Stimulated activated CD8-positive, alpha-beta memory T cell treated with anti-CD3 and anti-CD28 coated beads, Interleukin-15, amount 100 ng/mL, for 48 hours (primary cell): Measurements from ENCODE around the gene FASN.
A peak's percentile ranks its signal among the peaks of the same experiment; 100 is the strongest.

Experiments
- DNase-seq, 2 donors: peaks; one replicate each; pipeline ENCODE4 v3.0.0-alpha.2; 2020; ENCODE audit warnings: low read depth in 2 of 2

Gene FASN

DNA sequence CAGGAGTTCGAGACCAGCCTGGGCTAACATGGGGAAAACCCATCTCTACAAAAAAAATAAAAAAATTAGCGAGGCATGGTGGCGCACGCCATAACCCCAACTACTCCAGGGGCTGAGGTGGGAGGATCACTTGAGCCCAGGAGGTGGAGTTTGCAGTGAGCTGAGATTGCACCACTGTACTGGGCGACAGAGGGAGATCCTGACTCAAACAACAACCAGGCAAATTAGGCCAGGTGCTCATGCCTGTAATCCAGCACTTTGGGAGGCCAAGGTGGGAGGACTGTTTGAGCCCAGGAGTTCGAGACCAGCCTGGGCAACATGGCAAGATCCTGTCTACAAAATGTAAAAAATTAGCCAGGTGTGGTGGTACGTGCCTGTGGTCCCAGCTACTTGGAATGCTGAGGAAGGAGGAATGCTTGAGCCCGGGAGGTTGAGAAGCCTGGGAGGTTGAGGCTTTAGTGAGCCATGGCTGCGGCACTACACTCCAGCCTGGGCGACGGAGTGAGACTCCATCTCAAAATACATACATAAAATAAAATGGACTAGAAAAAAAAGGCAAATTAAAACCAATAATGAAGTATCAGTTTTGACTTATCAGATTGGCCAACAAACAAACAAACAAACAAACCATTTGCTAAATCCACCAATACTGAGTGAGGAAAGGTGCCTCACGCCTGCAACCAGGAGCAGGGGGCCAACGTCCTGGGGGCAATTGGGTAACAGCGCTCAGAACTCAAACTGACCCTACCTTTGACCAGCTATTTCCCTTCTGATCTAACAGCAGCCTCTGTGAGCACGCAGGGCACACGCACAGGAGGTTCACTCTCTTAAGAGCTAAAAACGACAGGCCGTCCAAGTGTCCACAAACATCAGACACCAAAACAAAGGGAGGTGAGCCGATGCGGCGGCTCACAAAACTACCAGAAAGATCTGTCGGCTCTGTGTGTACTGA is 19.4 kb upstream of the FASN start:
- no peak for DNase-seq

DNA sequence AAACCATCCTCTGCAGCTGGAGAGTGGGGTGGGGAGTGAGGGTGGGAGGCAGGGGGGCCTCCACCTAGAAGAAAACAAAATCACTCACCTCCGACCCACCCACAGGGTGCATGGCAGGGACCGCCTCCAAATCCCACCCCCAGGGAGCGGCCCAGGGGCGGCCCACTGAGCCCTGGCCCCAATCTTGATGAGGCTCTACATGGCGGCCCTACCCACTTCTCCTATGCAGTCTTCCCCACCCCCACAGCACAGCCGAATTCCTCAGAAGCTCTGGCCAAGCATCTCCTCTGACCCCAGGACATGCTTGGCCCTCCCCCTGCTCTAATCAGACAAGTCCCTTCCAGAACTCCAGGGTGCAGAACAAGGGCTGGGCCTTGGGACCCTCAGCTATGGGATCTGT is 18.2 kb upstream of the FASN start:
- no peak for DNase-seq

DNA sequence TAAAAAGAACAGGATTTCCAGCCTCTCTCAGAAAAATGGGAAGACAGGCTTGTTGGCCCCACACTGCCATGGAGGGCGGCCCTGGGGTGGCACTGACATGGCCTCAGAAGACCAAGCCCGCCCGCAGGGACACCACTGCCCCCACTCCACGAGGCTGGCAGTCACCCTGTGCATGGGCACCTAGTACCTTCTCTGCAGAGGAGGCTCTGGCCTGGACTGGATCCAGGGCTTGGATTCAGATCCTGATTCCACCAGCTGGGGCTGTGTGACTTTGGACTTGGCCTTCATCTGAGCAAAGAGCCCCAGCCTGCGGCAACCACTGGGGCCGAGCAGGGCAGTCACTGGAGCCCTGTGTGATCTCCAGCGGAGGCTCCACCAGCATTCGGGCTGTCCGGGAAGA is 16.8 kb upstream of the FASN start:
- DNase-seq: no peak

DNA sequence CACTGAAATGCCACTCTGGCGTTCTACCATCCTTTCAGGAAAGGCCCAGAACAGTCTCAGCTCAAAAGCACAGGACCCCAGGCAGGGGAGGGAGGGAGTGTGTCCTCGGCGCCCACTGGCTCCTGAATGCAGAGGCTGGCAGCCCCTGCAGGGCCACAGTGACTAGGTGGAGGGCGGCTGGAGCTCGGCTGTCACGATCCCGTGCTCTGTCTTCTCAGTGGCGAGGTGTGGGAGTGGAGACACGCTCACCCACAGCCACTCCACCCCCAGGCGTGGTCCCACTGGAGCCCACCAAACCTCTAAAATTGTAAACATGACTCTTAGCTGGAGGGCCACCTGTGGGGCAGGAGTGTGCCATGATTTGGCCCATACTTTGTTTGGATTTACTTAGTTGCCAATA is 16.4 kb upstream of the FASN start:
- no peak for DNase-seq

DNA sequence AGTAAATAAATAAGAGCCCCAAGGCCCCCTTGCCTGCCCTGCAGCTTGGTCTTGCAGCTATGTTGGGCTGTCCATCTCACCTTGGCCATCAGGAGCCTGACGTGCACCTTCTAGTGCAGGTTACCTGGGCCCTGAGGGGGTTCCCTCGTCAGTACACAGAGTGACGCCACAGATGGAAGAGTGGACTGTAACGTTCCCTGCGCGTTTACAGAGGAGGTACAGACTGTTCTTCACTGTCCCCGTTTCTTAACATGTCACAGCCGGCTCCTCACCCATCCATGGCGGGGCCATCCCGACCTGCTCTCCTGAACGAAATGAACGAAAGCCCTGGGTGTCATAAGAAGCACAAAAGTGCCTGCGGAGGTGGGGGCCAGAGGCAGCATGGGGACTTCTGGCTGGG is 15.9 kb upstream of the FASN start:
- DNase-seq: no peak

DNA sequence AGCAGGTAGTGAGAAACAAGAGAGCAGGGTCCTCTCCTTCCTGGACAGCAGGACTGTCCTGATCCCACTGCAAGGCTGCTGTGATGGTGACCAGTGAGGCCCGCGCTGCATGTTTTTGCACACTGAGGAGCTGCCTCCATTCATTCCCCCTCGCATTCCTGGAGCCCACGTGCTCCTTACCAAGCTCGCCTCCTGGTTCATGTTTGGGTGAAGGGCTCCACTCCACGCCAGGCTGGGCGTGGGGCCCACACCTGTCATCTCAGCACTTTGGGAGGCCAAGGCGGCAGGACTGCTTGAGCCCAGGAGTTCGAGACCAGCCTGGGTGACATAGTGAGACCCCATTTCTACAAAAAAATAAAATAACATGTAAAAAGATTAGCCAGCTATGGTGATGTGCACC is 15.4 kb upstream of the FASN start:
- no peak for DNase-seq

DNA sequence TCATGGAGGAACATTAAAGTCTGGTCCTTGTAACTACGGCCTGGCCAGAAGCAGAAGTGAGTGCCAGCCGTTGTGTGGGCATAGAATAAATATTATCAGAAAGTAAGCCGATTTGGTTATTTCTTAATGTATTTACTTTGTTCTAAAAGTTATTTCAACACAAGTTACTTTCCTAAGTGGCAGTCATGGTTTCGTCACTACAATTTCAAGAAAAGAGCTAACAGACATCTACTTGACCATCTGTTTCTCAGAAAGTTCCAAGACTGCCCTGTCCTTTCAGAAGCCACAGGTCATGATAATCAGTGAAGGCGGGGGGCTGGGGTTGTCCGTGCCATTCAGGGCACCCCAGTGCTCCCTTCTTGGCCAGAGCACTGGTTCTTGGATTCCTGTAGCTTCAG is 14.9 kb upstream of the FASN start:
- DNase-seq: no peak

DNA sequence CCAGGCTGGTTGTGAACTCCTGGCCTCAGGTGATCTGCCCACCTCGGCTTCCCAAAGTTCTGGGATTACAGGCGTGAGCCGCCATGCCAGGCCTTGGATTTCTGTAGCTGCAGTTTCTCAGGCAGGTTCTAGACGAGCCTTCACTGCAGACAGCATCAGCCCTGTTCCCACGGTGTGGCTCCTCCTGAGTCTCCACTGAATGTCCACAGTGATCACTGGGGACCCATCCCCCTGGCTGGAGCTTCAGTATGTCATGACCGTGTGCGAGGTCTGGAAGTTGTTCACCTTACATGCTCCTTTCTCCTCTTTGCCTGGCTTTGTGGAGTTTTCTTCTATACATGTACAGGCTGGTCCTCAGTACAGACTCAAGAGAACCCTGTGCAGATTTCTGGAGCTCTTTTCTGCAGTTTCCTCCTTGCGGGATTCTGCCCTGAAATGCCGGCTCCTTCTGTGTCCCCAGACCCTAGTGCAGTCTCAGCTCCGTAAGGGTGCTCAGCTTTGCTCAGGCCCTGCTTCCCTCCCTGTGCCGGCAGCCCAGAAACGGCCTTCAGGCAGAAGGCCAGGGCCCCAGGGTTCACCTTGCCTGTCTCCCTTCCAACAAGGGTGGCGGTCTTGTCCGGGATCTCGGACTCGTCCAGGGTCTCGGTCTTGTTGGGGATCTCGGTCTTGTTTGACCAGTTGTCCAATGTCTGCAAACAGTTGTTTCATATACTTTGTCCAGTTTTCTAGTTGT is 14.3 kb upstream of the FASN start:
- no peak for DNase-seq

DNA sequence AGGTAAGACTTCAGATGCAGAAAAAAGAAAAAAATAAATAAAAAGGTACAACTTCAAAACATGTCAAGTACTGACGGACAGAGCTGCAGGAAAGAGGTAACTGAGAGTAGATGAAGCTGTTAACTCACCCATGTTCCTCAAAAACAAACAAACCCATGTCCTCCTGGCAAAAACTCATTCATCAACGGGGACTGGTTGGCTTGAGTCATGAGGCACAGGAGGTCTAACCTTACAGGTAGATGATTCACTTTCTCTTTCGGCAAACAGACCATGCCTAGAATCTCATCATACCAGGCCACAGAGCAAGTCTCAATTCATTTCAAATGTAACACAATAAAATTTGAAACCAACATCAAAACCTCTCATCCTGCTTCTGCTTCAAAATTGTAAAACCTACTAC is 12.3 kb upstream of the FASN start:
- DNase-seq: no peak

DNA sequence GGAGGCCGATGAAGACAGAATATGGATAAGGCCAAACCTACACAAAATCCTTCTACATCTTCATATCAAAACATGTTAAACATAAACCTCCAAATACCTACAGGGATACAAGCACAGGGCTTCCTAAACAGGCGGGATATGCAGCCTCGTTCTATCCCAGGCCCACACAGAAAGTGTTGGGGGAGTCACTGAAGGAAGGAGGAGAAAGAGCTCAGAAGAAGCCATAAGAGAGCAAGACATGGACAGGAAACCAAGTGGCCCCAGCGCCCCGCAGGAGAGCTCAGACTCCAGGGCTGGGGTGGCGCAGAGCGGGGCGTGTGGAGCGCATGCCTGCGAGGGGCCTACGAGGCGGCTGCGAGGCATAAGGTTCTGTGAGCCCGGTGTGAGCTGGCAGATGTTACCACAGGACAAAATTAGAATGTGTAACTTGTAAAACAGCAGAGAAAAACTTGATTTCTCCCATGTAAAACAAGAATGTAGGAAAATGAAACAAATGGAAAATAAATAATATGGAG is 11.0 kb upstream of the FASN start:
- DNase-seq: no peak

DNA sequence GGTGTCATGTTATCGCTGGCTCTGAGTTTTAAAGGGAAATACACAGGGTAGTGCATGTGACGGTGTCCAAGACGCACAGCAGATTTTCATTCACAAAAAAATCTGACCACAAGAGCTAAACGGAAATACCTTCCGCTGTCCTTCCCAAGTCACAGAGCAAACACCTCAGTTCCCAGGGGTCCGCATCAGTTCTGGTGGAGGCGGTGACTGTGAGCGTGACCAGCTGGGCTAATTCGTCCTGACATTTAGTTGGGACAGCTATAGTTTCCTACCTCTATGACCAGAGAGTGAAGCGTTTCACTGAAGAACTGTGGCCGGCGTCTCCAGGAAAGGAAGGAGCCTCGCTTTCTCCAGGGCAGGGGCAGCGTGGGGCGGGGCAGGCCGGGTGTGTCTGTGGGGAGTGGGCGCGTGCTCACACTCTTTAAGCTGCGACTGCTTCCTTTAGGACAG is 10.5 kb upstream of the FASN start:
- DNase-seq: no peak

DNA sequence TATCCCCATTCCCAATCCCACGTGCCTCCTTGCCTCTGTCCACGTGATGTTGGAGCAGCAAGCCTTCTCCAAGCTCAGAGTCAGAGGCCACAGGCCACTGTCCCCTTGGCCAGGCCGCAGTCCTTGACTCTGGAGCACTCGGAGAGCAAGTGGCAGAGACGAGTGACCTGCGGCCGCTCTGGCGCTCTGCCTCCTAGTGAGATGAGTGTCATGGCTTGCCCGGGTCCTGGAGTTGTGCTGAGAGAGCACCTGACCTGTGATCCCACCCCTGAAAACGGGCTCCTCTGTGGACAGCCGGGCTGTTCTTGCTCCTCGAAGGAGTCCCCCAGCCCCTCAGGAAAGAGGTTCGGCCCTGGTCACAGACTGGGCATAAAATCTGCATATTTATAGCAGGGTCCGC is 10.0 kb upstream of the FASN start:
- no peak for DNase-seq

DNA sequence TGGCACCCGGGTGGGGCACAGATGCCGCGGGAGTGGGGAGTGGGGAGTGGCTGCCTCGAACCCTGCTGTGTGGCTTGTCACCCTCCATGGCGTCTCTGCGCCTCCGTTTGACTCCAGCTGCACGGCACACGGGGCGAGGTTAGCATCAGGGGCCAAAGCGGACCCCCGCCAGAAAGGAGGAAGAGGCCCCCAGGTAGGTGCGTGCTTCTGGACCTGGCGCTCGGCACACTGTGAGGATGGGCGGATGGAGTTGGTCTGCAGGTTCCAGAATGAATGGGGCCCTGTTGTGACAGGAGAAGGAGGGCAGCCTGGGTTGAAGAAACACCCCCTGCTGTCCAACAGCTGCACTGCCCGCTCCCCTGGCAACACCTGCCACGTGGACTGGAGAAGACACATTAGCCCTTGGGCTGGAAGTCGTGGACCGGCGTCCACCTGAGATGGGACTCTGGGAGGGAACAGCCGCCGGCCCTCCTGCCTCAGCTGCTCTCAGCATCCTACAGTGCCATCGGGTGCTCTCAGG is 9.4 kb upstream of the FASN start:
- DNase-seq: no peak

DNA sequence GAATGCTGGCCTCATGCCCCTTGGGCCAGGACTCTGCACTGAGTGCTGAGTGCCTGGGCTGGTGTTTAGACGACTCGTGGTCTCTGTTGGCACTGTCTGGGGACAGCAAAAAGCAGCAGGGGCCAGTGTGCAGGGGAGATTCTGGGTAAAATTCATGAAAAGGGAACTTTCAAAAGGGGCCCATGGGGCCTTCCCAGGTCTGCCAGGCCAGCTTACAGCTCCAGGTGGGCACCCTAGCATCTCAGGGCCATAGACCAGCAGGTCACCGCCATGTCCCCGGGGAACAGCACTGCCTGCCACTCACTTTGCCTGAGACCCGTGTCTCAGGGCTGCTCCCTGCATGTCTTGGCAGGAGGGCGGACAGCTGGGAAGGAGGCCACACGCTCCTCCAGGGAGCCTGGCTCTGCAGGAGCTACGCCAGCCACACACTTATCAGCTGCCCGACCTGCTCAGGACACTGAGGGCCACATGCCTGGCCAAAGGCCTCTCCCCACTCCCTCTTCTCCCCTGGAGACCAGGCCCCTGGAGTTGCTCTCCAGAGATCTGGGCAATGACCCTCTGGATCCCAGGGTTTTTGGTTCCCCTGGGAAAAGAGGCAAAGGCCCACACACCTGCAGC is 8.8 kb upstream of the FASN start:
- no peak for DNase-seq

DNA sequence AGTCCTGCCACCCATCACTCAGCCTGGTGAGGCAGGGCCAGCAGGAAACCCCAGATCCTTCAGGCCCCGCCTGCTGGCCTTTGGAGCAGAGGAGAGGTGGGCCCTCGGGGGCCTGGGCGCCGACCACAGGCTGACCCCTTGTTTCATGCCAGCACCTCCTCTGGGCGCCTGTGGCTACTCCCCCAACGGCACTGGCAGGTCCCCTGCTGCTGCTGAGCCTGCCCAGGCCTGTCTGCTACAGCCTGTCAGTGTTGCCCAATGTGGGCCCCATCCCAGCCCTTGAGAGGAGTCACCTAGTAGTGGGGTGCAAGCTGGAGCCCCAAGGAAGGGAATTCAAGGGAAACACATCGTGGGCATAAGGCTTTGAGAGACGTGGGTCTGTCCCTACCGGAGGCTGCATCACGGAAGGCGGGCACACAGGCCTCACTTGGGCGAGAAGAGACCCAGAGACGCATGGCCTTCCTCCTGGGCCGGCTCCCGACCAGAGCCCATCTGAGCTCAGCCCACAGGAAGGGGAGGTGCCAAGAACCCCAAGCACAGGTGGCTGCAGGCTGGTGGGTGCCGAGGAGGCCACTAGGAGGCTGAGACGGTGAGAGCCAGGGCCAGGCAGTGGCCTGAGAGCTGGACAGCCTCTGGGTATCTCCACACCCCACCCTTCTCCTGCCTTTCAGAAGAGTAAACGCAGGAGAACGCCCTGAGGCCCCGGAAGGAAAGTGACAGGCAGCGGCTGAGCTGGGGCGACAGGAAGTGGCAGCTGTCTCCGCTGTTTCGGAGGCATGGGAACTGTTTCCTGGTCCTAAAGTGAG is 8.0 kb upstream of the FASN start:
- peak; percentile 59 to 67 for DNase-seq

DNA sequence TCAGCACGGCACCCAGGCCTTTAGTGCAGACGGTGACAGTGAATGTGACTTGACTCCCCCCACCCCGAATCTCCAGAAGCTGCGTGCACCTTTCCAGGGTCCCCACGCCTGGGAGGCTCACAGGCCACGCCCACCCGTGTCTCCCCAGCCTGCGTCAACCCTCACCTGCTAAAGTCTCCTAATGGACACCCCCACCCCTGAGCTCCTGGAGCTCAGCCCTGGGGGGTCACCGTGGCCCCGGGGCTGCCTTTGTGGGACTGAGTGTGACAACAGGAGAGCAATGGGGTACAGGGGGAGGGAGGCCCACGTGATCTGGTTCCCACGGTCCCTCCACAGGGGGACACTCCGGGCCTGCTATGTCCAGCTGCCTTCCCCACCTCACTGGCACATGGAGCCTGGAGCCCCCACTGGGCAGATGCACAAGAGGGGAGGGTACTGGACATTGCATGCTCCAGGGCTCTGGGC is 7.4 kb upstream of the FASN start:
- DNase-seq: no peak

DNA sequence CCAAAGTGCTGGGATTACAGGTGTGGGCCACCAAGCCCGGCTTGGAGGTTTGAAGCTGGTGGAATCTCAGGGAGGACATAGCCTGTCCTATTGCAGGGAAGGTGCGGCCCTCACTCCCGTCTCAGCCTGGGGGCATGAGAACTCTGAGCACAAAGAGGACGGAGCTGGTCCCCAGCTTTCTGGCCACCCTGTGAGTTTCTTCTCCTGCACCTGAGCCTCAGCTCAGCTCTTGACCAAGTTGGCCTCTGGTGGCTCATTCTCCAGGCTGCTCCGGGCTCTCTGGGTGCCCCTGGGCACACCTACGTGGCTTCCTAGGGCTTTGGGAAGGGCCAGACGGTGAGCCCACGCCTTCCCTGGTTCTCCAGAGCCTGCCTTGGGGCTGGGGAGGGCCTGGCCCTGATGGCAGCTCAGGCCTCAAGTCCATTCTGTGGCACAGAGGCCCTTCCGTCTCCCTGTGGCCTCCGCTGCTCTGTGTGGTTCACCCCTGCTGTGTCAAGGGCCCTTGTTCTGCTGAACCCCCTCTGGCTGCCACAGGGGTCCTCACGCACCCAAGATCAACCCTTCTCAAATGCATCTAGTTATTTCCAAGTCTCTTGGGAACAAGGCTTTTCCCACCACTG is 6.9 kb upstream of the FASN start:
- no peak for DNase-seq

DNA sequence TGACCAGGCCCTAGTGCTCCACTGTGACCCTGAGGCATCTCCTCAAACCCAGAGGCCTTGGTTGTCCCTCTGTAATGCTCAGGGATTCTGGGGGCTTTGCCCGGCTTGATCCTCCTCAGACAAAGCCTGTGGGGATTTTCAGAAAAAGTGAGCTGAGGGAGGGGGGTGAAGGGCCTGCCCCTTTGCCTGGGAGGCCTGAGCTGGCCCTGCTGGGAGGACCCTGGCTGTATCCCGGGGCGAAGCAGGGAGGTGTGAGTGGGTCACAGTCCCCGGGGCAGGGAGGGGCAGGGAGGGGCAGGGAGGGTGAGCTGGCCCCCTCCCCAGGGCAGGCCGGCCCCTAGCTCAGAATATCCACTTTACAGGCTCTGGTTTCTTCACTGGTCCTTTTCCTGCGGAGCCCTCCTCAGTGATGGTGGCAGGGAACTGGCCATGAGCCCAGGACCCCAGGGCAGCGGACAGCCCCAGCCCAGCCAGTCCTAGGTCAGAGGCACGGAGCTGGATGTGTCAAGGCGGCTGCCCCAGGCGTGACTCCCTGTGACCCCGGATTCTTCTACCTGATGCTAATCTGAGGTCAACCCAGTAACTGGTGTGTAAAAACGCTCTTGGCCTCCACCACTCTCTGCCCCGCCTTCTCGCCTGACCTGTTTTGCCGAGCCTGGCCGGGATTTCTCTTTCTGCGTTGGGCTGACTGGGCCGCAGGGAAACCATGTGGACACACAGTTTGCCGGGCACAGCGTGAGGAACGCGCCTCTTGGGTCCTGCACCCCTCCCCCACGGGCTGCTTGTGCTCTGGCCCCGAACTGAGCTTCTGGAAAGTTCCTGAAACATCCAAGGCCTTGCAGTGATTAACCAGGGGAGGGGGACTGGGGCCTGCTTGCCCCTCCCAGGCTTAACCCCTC is 5.8 kb upstream of the FASN start:
- DNase-seq: no peak

DNA sequence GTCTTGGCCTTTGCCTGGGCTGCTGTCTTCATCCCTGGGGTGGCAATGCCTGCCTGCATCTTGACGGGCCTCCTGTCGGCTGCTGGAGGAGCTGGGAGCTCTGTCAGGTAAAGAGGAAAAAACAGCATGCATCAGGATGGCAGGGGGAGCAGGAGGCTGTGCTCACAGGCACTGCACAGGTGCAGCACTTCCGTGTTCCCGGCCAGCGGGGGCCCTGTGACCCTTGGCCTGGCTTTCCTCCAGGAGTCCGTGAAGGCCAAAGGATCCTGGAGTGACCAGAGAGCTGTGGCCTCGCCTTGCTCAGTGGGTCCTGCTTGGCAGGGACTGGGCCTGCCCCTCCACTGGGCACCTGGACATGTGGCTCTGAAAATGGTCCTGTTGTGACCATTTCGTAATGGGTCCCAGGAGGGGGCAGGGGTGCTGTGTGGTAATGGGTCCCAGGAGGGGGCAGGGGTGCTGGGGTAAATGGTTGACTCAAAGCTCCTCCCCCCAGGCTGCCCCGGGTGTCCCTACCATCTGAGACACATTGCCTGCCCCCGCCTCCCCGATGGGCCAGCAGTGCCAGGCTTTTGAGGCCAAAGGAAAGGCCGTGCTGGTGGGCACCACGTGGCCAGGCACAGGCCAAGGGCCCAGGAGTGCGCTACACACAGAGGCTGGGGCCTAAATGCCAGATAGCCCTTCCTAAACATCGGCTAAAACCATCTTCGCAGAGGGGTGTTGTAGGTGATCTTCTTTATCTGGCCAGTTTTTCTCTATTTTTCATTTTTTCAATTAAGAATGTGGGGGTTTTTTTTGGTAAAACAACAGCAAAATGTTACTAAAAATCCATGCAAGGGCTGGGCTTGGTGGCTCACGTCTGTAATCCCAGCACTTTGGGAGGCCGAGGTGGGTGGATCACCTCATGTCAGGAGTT is 4.0 kb upstream of the FASN start:
- no peak for DNase-seq
